Panc1 (cell line): Measurements from ENCODE around the gene LARP1. TPM values are rescaled to one million over a fixed set of nuclear protein-coding genes. Genes with fewer than 3 reads are reported as not detected.

Source experiments
- ATAC-seq: fragments of 200-7000 bp; cut with Tn5 transposase; 2 replicates; pipeline ENCODE4 v1.9.1; 2020; ENCODE audit warnings: mild to moderate bottlenecking, moderate library complexity
- BruUV-seq: library from RNA; stranded (reverse); fragments of 400-500 nt; replicated peaks from 2 replicates; lab custom pipeline; 2021; lab: Mats Ljungman, UMichigan
- CTCF ChIA-PET: fragments of 300-600 bp; sonication (Branson Sonifier 250); formaldehyde crosslinking; loops from one replicate; lab custom pipeline; 2022; ENCODE audit warnings: antibody characterized with exemption; lab: Charles Lee
- POLR2A ChIA-PET: fragments of 300-600 bp; sonication (Branson Sonifier 250); formaldehyde crosslinking; loops from one replicate; lab custom pipeline; 2022; ENCODE audit warnings: antibody characterized with exemption; lab: Charles Lee
- DNase-seq: peaks from one replicate; pipeline ENCODE4 v3.0.0-alpha.2; 2010; ENCODE audit warnings: low read depth, low spot score
- H3K27ac ChIP-seq: 2 replicates; pipeline ENCODE4 v1.5.1; 2011; ENCODE audit warnings: mild to moderate bottlenecking, low read length, inconsistent platforms
- H3K27me3 ChIP-seq: fragments of 200-500 bp; sonication (Bioruptor generic); 2 replicates; pipeline ENCODE4 v1.6.0; 2014; ENCODE audit warnings: low read length, inconsistent platforms; ENCODE audit not compliant: control insufficient read depth, insufficient read depth
- H3K36me3 ChIP-seq: fragments of 200-500 bp; sonication (Bioruptor generic); 2 replicates; pipeline ENCODE4 v1.5.1; 2014; ENCODE audit warnings: inconsistent platforms, mild to moderate bottlenecking, low read length, moderate library complexity; ENCODE audit not compliant: control insufficient read depth, insufficient read depth
- H3K4me1 ChIP-seq: 2 replicates; pipeline ENCODE4 v1.5.1; 2011; ENCODE audit warnings: inconsistent platforms, mild to moderate bottlenecking, low read length, moderate library complexity; ENCODE audit not compliant: control insufficient read depth, insufficient read depth
- H3K4me3 ChIP-seq, 2 experiments: 2 replicates each; pipeline ENCODE4 v1.5.1; 2011 to 2012; ENCODE audit warnings: low read depth in 2 of 2, low read length in 2 of 2, mild to moderate bottlenecking in 2 of 2, inconsistent platforms in 1 of 2, moderate library complexity in 1 of 2
- H3K9me3 ChIP-seq: fragments of 200-500 bp; sonication (Bioruptor generic); 2 replicates; pipeline ENCODE4 v1.5.1; 2014; ENCODE audit warnings: low read depth, mild to moderate bottlenecking, inconsistent platforms, low read length, moderate library complexity; ENCODE audit not compliant: control insufficient read depth, insufficient read depth
- CTCF ChIP-seq: fragments of 450-650 bp; IDR thresholded peaks from 2 replicates; pipeline ENCODE4 v1.5.1; 2017; ENCODE audit warnings: mild to moderate bottlenecking
- POLR2AphosphoS5 ChIP-seq: IDR thresholded peaks from 2 replicates; pipeline ENCODE4 v1.6.1; 2012; ENCODE audit warnings: mild to moderate bottlenecking, low read depth, low read length, moderate library complexity
- REST ChIP-seq, 2 experiments: IDR thresholded peaks; 2 replicates each; pipeline ENCODE4 v1.6.1; 2011 to 2012; ENCODE audit warnings: low read depth in 2 of 2, control low read depth in 1 of 2, low read length in 1 of 2, mild to moderate bottlenecking in 1 of 2, moderate library complexity in 1 of 2; ENCODE audit not compliant: insufficient read depth in 1 of 2
- SIN3A ChIP-seq: IDR thresholded peaks from 2 replicates; pipeline ENCODE4 v1.6.1; 2012; ENCODE audit warnings: low read depth, mild to moderate bottlenecking, low read length, moderate library complexity, borderline replicate concordance; ENCODE audit not compliant: insufficient read depth
- TCF7L2 ChIP-seq: IDR thresholded peaks from 2 replicates; pipeline ENCODE4 v1.6.1; 2011; ENCODE audit warnings: mild to moderate bottlenecking, low read depth, low read length, inconsistent platforms
- in situ Hi-C: cut with HindIII; loops from 2 replicates; pipeline ENCODE4 v1.10.0; 2016; ENCODE audit warnings: low sequenced_read_pairs, low pct_unique_long_range_greater_than_20kb
- intact Hi-C: fragments of 100-400 bp; cut with micrococcal nuclease; formaldehyde crosslinking; loops from one replicate; pipeline ENCODE4 v1.10.0; 2022; ENCODE audit not compliant: unreplicated experiment
- total RNA-seq: library from RNA; stranded (reverse); gene quantifications from one replicate; pipeline ENCODE4 v1.2.1, GENCODE V29; 2021; ENCODE audit not compliant: unreplicated experiment

Gene LARP1
- total RNA-seq, 1 experiment from 2014 or later = 325 TPM

DNA sequence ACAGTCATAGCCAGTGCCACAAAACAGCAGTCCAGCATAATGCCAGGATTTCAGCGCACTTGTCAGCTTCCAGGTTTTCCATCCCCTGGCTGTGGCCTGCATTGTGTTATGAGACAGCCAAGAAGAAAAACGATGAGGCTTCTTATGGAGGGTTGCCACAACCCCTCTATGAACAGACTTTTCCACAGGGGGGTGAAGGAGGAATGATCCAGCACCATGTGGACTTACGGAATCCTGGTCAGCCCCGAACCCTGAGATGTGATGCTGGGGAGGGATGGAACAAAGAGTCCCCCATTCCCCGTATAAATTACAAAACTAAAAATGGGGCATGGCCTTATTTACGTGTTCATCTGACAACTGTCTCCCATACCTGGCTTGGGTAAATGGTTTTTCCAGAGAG lies 62.6 kb downstream of the LARP1 start:
- TF ChIP-seq SIN3A (no peak), POLR2AphosphoS5 (no peak), CTCF (no peak), TCF7L2 (no peak), REST (IDR thresholded peaks at IDR 0.05; ENCODE audit: insufficient read depth in 1 of 2, low read depth in 2 of 2, low read length in 1 of 2) (no peak)
- in situ Hi-C loops (no loop called here), intact Hi-C loops (no loop called here)
- BruUV-seq = no TSS peak
- ChIA-PET POLR2A (no interaction called here), CTCF (no interaction called here)
- Histone ChIP-seq H3K36me3 (peaks cover 32% of the 10 kb centered on the region), H3K4me3 (no peak overlapping the region), H3K9me3 (no peaks in the 10 kb centered on the region), H3K4me1 (no peaks in the 10 kb centered on the region), H3K27me3 (no peaks in the 10 kb centered on the region), H3K27ac (no peak overlapping the region)
- ATAC-seq = no peak
- DNase-seq = no peak

- ATAC-seq = no peak
- Histone ChIP-seq H3K36me3 (peaks cover 30% of the 10 kb centered on the region), H3K4me1 (no peaks in the 10 kb centered on the region), H3K4me3 (no peak overlapping the region), H3K27ac (no peak overlapping the region), H3K9me3 (no peaks in the 10 kb centered on the region), H3K27me3 (no peaks in the 10 kb centered on the region)
- in situ Hi-C loops (no loop called here), intact Hi-C loops (no loop called here)
- no peak for DNase-seq
- TF ChIP-seq TCF7L2 (no peak), SIN3A (no peak), CTCF (no peak), POLR2AphosphoS5 (no peak), REST (IDR thresholded peaks at IDR 0.05; ENCODE audit: insufficient read depth in 1 of 2, low read depth in 2 of 2, low read length in 1 of 2) (no peak)
- CTCF ChIA-PET = no interaction called here
- POLR2A ChIA-PET = no interaction called here
- BruUV-seq = no TSS peak
Measured at GRCh38 chr5:154818471-154819116, 63.4 kb downstream of the LARP1 start.
